GM18867 (cell line): Measurements from ENCODE around the gene PIK3R5.
"Not testable (repeated sequence)": the region's sequence is repeated elsewhere in the genome, so short reads cannot be mapped to it uniquely, and the experiment has no call there.

Experiments used
- ATAC-seq: cut with Tn5 transposase; IDR thresholded peaks from one replicate; pipeline ENCODE4 v1.9.1; 2021; ENCODE audit warnings: mild to moderate bottlenecking, moderate library complexity; ENCODE audit not compliant: unreplicated experiment

The PIK3R5 gene

DNA sequence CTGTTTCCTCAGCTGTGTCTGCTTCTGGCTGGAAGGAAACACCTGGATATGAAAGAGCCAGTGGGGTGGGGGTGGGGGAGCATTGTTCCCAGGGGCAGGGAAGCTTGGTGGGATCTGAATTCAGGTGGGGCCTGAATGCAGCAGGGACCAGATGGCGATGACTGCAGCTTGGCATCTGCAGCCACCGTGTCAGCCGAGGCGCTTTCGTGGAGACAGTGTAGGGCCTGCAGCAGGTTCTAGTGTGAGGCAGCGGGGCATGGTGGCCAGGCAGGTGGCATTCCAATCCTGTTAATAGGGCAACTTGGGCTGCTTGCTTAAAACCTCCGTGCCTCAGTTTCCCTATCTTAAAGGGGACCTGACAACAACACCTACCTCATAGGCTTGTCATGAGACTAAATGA lies 99.7 kb downstream of the PIK3R5 start:
- ATAC-seq, result no peak

DNA sequence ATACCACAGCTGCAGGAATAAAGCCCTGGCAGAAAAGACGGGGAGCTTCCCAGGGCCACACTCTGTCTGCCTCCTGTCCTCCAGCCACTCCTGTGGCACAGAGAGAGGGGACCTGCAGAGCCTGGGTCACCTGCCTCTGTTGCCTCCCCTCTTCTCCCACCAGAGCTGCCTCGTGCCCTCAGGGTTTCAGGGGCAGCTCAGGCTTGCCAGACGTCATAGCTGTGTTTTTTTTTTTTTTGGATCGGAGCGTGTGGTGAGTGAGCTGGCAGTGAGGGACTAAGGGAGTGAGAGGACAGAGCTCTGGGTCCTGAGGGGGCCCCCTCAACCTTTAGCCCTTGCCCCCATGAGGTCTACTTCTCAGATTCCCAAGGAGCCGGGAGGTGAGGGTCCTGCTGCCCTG lies 100.1 kb downstream of the PIK3R5 start:
- ATAC-seq, result no peak

DNA sequence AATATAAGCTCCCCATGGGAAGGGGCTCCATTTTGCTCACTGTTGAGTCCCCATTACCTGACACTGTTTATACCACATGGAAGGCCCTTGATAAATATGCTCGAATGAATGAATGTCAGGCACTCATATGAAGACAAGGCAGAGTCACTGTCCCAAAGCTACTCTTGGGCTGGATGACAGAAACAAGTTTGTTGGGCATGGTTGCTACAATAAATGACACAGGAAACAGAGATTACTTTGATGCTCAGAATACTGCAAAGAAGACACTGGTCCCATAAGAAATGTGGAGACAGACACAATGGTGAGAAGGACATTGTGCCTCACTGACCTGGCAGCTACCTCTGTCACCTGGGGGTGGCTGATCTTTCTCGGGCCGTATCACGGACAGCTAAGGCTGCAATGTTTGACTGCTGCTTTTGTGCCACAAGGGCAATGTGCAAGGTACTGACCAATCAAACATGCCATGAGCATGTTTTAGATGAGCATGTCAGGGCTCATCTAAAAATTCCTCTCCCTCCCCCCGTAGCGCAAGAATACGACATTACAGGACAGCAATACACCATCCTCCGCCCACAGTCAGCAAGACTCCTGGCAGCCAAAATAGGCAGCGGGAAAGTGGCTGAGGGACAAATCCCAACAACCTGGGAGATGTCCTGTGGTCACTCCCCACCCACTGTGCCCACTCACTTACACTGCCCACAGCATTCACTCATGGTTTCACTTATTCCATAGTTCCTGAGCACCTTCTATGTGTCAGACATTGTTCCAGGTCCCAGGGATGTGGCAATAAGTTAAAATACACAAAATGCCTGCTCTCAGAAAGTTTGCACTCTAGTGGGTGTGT lies 103.1 kb downstream of the PIK3R5 start:
- no peak for ATAC-seq

DNA sequence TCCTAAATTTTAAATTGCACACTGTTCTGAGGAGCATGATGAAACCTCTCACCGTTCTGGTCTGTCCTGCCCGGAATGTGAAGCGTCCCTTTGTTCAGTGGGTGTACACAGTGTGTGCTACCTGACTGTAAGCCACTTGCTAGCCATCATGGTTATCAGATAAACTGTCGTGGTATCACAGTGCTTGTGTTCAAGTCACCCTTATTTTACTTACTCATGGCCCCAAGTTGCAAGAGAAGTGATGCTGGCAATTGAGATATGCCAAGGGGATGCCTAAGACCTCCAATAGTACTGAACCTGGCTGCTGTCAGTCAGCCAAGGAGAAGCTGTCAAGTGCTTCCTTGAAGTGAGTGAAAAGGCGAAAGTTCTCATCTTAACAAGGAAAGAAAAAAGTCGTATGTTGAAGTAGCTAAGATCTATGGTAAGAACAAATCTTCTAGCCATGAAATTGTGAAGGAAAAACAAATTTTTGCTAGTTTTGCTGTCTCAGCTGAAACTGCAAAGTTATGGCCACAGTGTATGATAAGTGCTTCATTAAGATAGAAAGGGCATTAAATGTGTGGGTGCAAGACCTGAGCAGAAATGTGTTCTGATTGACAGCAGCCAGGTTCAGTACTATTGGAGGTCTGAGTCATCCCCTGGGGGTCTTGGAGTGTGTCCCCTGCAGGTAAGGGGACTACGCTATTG lies 103.9 kb downstream of the PIK3R5 start:
- no peak for ATAC-seq

DNA sequence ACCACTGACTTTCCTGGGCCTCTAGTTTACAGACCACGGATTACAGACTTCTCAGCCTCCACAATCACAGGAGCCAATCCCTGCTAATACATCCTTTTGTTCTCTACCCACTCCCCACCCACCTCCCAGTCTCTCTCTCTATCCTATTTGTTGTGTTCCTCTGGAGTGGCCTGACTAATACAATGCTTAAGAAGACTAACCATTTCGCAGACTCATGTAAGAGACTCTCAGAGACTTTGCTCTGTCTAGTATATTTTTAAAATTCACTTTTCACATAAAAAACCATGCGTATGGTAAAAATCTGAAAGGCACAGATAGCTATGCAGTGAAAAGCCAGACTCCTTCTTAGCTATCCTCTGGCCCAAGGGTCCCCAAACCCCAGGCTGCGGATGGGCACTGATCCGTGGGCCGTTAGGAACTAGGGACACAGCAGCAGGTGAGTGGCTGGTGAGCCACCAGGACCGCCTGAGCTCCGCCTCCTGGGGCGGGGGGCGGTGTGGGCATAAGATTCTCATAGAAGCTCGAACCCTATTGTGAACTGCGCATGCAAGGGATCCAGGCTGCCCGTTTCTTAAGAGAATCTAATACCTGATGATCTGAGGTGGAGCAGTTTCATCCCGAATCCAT lies 105.6 kb downstream of the PIK3R5 start:
- ATAC-seq, result no peak

DNA sequence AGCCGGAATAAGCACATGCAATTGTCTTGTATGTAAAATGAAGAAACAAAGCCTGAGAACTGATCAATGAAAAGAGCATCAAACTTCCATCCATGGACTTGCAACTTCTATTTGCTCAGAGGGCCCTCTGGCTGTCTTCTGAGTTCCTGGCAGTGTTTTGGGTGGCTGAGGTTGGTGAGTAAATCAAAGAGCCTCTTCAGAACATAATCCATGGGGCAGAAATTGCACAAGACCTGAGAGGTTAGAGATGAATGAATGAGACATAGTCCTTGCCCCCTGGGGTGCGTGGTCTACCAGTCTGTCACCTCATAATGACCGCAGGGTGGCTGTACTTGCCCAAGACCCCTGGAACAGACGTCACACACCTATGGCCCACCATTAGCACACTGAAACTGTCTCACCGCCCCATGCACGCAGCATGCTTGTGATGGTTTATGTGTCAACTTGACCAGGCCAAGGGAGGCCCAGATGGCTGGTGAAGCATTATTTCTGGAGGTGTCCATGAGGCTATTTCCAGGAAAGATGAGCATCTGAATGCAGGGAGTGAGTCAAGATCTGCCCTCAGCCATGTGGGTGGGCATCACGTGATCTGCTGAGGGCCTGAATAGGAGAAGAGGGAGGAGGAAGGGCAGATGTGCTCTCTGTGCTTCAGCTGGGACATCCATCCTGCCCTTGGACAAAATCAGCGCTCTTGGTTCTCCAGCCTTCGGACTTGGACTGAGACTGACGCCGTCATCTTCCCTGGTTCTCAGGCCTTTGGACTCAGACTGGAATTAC lies 106.3 kb downstream of the PIK3R5 start:
- no peak for ATAC-seq

DNA sequence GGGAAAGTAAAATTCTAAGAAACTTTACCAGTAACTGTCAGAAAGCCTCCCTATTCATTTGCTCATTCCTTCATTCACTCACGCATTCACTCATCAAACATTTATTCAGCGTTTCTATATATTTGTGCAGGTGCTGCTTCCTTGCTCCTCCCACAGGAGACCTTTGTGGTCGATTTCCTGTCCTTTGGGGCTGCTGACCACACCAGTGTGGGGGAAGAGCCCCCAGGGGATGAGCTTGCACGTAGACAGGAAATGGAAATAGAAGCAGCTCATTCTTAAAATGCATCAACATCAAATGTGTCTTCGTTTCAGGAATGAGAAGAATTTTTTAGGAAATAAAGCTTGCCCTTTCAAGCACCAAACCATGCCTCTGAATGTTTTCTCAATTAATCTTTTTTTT lies 107.6 kb downstream of the PIK3R5 start:
- ATAC-seq, result peak; percentile 49

DNA sequence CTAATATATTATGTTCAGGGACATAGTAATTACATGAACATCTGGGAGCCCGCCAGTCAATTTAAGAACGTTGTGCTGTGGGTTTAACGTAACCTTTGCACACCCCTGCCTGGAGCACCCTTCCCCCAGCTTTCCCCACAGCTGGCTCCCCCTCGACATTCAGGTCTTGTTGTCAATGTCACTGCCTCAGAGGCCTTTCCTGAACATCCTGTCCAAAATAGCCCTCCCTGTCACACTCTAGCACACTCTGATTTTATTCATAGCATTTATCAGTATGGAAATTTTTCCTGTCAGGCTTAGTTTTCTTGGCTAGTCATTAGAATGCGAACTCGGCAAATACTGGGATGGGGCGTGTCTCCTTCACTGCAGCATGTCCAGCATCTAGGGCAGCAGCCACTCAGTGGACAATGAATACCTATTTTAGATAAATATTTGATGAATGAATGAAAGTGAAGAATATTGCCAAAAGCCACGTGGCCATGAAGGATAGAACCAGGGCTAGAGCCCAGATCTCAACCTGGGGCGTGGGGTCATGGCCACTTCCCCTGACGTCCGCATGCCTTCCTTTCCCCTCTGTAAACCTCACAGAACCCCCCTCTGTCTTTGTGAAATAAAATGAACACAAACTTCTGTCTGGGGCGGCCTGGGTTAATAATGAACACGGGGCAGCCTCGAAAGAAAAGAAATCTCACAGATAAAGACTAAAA lies 108.5 kb downstream of the PIK3R5 start:
- no peak for ATAC-seq

DNA sequence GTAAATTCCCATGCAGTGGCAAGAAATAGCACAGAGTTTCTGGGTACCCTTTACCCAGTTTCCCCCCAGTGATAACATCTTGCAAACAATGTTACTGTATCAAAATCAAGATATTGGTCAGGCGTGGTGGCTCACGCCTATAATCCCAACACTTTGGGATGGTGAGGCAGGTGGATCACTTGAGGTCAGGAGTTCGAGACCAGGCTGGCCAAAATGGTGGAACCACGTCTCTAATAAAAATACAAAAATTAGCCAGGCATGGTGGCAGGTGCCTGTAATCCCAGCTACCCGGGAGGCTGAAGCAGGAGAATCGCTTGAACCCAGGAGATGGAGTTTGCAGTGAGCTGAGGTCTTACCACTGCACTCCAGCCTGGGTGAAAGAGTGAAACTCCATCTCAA lies 109.3 kb downstream of the PIK3R5 start:
- not testable (repeated sequence) for ATAC-seq

DNA sequence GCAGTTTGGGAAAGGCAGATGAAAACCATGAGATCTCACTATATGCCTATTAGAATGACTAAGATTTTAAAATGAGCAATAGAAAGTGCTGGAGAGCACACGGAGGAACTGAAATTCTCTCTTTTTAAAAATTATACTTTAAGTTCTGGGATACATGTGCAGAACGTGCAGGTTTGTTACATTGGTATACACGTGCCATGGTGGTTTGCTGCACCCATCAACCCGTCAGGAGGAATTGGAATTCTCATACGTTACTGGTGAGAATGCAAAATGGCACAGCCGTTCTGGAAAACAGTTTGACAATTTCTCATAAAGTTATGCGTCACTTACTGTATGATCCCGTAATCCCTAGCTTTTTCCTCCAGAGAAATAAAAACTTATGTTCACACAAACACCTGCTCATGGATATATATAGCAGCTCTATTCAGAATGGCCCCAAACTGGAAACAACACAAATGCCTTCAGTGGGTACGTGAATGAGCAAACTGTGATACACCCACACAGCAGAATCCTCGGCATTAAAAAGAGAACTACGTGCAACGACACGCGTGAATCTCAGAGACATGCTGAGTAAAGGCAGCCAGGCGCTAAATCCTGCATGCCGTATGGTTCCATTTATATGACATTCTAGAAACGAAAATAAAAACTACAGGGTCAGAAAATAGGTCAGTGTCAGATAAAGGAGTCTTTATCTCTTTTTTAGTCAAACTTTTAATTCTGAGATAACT lies 109.9 kb downstream of the PIK3R5 start:
- peak; percentile 47 for ATAC-seq

DNA sequence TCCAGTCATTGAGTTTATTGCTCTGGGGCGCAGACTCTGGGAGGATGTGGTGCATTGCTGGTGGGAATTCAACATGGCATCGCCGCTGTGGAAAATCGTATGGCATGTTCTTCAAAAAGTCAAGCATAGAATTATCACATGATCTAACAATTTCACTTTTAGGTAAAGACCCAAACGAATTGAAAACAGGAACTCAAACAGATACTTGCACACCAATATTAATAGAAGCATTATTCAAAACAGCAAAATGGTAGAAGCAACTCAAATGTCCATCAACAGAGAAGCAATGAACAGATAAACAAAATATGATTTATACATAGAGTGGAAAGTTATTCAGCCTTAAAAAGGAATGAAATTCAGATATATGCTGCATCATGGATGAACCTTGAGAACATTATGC lies 113.9 kb downstream of the PIK3R5 start:
- ATAC-seq, result no peak

DNA sequence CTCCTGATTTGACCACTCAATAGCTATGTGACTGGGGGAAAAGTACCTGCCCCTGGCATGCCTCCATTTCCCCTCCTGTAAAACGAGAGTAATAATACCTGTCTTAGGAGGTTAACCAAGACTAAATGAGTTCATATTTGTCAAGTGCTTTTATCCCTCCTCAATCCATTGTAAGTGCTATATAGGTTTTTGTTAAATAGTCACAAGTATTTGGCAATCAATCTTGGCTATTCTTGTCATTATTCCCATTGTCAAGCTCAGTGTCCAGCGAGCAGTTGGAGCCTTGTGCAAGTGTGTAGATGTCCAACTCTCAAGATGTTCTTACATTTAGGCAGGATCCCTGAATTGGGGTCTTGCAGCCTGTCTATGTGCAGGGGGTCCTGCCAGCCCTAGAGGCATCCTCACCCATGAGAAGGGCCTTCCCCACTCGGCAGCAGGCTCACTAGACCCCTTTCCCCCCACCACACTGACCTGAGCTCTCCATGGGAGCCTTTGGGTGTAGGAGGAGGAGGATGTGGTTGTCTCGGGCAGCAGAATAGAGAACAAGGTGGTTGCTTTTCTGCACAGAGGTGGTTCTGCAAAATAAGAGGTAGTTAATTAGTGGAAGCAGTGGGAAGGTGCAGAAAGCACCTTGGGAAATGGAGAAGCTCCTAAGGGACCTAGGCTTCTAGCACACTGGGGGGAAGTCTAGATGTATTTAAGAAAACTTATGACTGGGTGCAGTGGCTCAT lies 116.0 kb downstream of the PIK3R5 start:
- no peak for ATAC-seq

DNA sequence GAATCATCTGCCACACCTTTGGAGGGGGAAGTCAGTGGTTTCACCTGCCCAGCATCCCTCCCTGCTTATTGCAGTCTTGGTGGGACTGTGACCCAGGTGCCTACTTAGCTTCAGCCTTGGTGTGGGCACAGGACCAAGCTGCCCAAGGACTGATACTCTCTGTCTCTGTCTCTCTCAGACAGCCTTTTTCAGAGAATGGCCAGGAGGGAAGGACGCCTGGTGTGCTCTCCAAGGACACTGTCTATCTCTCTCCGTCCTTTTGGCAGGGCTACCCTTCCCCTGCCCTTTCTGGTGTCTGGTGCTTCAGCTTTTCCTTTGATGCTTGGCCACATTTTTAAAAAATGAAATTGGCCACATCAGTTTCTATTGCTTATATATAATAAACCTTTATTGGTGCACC lies 117.6 kb downstream of the PIK3R5 start:
- ATAC-seq, result no peak

DNA sequence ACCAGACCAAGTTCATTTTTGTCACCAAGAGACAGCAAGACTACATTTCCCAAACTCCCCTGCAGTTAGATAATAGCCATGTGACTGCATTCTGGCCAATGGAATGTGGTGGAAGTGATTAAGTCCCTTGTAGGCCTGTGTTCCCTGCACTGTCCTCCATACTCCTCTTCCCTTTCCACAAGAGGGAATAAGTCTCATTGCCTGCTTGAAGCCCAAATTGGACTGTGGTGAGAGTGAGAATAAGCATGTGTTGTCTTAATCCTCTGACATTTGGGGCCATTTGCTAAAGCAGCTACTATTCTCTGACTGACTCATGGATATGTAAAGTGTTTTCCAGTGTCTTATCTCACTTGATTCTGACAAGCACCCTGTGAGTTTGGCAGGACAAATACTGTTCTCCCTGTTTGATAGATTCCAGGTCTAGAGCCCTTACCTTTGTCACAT lies 118.7 kb downstream of the PIK3R5 start:
- no peak for ATAC-seq

DNA sequence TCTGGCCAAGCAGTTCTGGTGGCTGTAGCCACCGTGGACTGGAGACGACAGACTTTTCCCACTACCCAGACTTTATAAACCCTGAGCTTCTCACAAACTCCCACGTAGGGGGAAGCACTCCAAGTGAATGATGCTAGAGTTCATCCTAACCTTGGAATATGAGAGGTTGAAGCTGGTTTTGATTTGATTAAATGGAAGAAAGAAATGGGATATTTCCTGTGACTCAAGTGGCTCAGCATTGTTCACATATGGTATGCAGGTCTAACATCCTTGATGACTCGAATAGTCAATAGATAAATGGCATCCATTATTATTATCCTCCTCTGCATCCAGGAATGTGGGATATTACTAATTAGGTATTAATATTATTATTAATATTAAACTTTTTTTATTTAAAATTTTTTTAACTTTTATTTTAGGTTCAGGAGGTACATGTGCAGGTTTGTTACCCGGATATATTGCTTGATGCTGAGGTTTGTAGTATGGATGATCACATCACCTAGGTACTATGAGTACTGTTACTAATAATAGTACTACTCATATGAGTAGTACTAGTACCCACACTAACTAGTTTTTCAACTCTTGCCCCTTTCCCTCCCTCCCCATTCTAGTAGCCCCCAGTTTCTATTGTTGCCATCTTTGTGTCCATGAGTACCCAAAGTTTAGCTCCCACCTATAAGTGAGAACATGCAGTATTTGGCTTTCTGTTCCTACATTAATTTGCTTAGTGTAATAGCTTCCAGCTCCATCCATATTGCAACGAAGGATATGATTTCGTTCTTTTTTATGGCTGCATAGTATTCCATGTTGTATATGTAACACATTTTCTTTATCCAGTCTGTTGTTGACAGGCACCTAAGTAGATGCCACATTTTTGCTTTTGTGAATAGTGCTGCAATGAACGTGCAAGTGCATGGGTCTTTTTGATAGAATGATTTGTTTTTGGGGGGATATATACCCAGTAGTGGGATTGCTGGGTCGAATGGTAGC lies 121.0 kb downstream of the PIK3R5 start:
- ATAC-seq, result no peak

DNA sequence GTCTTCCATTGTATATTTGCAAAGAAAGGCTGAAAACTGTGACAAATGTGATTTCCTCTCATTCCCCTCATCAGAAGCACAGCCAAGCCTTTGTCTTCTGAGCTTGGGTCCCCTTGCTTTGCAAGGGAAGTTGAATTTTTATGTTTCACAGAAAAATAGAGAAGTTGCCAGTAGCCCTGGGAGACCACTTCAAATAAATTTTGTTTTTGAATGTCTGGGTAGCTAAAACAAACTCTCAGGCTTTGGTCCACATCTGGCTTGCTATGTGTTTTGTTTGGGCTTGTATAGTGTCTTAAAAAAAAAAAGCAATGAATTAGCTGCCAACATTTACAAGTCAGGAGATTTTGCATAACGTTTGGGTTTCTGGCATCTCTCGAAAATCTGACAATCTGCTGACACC lies 122.2 kb downstream of the PIK3R5 start:
- no peak for ATAC-seq

DNA sequence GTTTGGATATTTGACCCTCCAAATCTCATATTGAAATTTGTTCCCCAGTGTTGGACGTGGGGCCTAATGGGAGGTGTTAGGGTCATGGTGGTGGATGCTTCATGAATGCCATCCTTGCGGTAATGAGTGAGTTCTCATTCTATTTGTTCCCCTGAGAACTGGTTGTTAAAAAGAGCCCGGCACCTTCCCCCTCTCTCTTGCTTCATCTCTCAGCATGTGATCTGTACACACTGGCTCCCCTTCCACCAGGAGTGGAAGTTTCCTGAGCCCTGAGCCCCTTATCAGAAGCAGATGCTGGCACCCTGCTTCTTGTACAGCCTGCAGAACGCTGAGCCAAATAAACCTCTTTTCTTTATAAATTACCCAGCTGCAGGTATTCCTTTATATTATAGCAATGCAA lies 123.7 kb downstream of the PIK3R5 start:
- no peak for ATAC-seq

DNA sequence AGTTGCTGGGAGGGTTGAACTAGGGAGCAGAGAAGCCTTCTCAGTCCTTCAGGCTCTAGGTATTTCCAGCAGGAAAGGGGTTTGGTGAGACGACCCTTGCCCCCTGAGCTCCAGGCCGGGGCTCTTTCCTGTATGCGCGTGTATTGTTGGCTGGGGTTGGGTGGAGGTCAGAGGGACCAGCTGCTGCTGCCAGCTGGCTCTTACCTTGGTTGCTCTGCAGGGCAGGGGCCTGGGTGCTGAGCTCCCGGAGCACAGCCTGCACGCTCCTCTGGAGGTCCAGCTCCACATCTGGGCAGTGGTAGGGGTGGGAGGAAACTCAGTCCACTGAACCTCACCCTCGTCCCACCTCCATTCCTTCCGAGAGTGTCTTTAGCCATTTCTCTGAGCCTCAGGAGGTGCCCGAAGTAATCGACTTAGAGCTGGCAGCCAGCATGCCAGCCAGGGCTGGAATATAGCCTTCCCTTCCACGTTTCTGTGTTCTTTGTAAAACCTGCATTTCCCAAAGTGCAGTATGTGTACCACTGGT lies 126.0 kb downstream of the PIK3R5 start:
- no peak for ATAC-seq
